ENCODE results near the gene BICC1.
A peak's percentile ranks its signal among the peaks of the same experiment; 100 is the strongest.

The BICC1 gene, protein sequence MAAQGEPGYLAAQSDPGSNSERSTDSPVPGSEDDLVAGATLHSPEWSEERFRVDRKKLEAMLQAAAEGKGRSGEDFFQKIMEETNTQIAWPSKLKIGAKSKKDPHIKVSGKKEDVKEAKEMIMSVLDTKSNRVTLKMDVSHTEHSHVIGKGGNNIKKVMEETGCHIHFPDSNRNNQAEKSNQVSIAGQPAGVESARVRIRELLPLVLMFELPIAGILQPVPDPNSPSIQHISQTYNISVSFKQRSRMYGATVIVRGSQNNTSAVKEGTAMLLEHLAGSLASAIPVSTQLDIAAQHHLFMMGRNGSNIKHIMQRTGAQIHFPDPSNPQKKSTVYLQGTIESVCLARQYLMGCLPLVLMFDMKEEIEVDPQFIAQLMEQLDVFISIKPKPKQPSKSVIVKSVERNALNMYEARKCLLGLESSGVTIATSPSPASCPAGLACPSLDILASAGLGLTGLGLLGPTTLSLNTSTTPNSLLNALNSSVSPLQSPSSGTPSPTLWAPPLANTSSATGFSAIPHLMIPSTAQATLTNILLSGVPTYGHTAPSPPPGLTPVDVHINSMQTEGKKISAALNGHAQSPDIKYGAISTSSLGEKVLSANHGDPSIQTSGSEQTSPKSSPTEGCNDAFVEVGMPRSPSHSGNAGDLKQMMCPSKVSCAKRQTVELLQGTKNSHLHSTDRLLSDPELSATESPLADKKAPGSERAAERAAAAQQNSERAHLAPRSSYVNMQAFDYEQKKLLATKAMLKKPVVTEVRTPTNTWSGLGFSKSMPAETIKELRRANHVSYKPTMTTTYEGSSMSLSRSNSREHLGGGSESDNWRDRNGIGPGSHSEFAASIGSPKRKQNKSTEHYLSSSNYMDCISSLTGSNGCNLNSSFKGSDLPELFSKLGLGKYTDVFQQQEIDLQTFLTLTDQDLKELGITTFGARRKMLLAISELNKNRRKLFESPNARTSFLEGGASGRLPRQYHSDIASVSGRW

GRCh38 chr10:58512491-58513187, at the start of gene BICC1:
Gene BICC1 (plus strand): TSS chr10:58512872. CDS start chr10:58513144, 272 bp downstream.
- peak; percentile 25 for DNase-seq

- no peak for DNase-seq
Observed at GRCh38 chr10:58464956-58465355, 47.7 kb upstream of the BICC1 start.

GRCh38 chr10:58465629-58466028, 47.0 kb upstream of the BICC1 start:
- no peak for DNase-seq

- no peak for DNase-seq
Observed at GRCh38 chr10:58467931-58468635, 44.6 kb upstream of the BICC1 start.

DNA sequence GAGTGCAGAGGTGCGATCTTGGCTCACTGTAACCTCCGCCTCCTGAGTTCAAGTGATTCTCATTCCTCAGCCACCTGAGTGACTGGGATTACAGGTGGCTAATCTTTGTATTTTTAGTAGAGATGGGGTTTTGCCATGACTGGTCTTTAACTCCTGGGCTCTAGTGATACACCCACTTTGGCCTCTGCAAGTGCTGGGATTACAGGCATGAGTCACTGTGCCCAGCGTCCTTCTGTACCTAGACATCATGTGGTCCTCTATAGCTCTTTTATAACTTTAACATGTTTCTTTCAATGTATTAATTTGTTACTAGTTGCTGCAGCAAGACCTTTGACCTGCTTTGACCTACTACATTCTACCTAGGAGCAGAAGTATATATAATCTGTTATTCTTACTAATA, 38.7 kb upstream of the BICC1 start:
- no peak for DNase-seq

GRCh38 chr10:58475322-58476277, 37.1 kb upstream of the BICC1 start:
- DNase-seq: no peak

GRCh38 chr10:58477122-58477521, 35.5 kb upstream of the BICC1 start:
- no peak for DNase-seq

- no peak for DNase-seq
Observed at GRCh38 chr10:58477902-58478301, 34.8 kb upstream of the BICC1 start.

GRCh38 chr10:58479045-58479444, 33.6 kb upstream of the BICC1 start:
- no peak for DNase-seq

GRCh38 chr10:58480321-58480720, 32.4 kb upstream of the BICC1 start:
- DNase-seq: no peak

DNA sequence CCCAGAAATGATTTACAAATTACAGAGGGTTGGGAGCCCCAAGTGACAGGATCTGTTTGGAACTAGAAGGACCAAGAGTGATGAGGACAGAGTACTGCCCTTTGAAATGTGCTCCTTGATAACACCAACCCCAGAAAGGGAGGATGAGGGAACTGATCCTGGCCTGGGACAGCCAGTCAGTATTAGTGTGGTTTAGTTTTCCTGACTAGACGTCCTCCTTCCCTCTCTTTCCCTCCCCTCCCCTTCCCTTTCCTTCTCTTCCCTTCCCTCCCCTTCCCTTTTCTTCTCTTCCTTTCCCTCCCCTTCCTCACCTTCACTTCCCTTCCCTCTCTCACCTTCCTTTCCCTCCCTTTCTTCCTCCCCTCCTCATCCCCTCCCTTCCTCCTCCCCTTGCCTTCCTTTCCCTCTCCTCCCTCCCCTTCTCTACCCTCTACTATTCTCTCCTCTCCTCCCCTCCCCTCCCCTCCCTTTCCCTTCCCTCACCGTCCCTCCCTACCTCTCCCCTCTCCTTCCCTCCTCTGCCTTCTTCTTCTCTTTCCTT, 31.0 kb upstream of the BICC1 start:
- DNase-seq: no peak

DNA sequence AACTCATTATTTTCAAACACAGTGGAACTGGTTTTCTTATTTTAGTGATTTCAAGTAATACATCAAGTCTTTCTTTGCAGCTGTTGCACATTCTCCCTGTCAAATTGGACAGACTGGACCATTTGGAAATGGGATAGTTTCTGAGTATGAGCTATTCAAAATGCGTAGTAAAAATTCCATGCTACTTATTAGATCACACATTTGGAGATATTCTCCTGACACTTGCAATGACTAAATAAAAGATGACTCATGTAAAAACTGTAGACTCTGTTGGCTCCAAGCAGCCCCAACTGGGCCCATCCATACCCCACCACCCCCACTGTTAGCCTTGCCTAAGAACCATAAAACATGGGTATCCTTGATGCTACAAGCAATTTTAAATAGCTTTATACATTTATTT, 25.9 kb upstream of the BICC1 start:
- DNase-seq: no peak

DNA sequence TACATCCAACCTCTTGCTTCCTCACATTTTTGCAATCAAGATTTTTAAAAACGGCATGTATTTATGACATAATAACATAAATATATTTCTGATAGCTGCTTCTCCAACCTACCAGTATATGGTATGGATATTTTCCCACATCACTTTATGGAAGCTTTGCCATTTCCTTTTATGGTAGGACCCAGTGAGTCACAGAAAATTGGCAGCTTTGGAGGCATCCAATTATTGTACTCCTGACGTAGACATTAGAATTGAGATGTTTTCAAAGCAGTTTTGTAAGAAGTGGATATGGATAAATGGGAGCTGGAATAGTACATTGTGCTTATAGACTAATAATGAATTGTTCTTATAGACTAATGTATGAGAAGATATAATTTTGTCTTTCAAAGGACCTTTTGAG, 23.8 kb upstream of the BICC1 start:
- no peak for DNase-seq

GRCh38 chr10:58502956-58503355, 9.7 kb upstream of the BICC1 start:
- DNase-seq: no peak

- no peak for DNase-seq
Observed at GRCh38 chr10:58508316-58508715, 4.4 kb upstream of the BICC1 start.

DNA sequence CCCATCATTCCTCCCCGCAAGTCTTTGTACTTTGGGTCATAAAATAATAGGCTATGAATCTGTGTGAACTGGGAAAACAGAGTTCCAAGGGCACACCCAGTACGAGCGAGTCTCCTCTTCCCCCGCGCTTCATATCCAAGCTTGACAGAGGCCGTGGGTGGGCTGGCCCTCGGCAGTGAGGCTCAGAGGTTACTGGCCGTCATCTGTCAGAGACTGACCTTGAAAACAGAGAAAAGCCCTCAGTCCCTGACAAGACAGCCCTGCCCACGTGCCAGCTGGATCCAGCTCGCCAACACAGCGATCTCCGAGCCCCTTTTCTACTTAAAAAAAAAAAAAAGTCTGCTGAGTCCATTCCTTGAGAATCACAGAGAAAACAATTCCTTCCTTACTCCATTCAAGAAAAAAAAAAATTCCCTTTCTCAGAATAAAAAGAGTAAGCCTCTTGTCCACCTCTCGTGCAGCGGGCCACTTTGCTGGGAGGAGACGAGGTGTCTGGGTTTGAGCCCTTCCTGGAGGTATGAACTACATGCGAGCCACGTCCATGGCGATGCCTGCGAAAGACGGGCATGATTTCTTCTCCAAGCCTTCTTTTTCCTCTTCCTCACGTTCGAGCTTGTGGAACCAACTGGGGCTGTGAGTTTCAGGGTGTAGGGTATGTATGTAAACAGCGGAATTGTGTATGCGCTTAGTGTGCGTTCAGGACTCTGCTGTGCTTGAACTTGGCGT, 744 bp upstream of the BICC1 start:
- DNase-seq: no peak

DNA sequence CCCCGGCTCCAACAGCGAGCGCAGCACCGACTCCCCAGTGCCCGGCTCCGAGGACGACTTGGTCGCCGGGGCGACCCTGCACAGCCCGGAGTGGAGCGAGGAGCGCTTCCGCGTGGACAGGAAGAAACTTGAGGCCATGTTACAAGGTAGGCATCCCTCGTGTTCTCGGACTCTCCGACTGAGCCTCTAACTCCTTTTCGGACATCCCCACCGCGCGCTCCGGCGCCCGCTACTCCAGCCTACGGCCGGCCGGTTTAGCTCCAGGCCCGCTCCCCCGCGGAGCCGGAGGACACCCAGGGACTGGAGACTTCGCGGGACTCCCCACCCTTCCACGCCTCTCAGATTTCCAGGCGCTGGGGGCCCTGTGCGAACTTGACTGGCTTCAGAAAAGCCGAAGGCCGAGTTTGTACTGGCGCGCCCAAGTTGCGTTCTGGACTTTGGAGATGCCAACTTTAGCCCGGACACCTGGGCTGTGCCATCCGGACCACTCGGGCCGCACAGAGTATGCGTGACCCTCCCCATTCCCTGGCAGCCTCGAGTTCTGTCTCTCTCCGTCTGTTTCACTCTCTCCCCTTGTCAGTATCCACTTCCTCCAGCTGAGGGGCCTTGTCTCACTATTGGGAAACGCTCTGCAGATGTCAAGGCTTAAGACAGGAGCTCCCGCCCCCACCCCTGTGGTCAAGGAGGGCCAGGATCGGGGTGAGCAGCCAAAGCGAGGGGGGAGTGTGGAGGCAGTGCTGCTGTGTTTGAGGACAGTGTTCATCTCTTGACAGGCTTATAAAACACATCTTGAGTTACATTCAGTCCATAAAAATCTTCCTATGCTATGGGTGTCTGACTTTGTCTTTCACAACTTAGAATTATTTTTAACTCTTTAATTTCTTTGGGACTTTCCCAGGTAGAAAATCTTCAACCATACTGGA, 777 bp downstream of the BICC1 start:
- DNase-seq: peak; percentile 24

DNA sequence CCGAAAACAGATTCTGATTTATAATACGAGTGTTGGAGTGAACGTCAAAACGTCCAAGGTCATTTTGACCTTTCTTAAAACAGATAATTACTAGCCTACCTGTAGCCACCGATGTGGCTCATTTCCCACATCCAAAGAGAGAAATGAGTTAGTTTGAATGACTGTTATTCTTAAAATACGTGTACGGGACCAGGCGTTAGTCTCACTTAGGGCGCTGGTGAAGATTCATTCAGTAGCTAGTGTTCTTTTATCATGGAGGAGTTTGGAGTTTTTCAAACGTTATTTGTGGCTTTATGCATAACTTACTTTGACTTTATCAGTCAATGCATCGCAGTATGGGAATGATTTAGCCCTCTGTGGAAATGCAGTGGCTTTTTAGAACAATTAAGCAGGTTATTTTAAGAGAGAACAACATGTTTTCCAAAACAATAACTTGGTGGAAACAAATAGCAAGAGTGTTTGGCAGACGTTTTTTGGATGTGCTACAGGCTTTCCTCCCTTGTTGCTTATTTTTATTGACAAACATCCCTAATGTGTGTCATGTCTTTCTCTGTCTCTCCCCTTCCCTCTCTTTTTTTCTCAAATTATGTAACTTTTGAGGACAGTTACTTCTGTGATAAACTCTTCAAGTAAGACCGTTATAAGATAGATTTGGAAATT, 1.6 kb downstream of the BICC1 start:
- no peak for DNase-seq
